ENCODE results near the gene RALGAPB. TPM values are rescaled to one million over a fixed set of nuclear protein-coding genes. Genes with fewer than 3 reads are reported as not detected.
A peak's percentile ranks its signal among the peaks of the same experiment; 100 is the strongest.

RALGAPB gene
- total RNA-seq, 1 experiment from 2014 or later: 30.4 TPM

GRCh38 chr20:38615283-38615682 is 142.6 kb downstream of the RALGAPB start:
- no peak for TF ChIP-seq EZH2phosphoT487 (IDR thresholded peaks at IDR 0.05; ENCODE audit: borderline replicate concordance, low read length)
- Histone ChIP-seq H3K4me1 (ENCODE audit: insufficient read depth, low read length) (peaks cover 23% of the 10 kb centered on the region), H3K9ac (ENCODE audit: low read length) (no peak overlapping the region), H4K20me1 (ENCODE audit: low read length) (no peaks in the 10 kb centered on the region), H3K4me3 (ENCODE audit: low read length) (no peak overlapping the region), H3K79me2 (ENCODE audit: low read length) (no peaks in the 10 kb centered on the region), H3K27me3 (ENCODE audit: low read length) (no peaks in the 10 kb centered on the region), H2AFZ (ENCODE audit: low read length) (no peak overlapping the region), H3K36me3 (ENCODE audit: low read depth, low read length) (no peaks in the 10 kb centered on the region), H3F3A (ENCODE audit: low read length, unreplicated experiment) (no peaks in the 10 kb centered on the region), H3K9me2 (replicated peaks; ENCODE audit: low read length) (no peaks in the 10 kb centered on the region), H3K27ac (ENCODE audit: low read length) (no peak overlapping the region), H3K4me2 (ENCODE audit: low read length) (no peak overlapping the region), H3K9me3 (ENCODE audit: low read length) (no peaks in the 10 kb centered on the region)
- ATAC-seq (no peak), DNase-seq (no peak)
- no TSS peak for BruUV-seq (replicated peaks)
- ChIA-PET POLR2A (ENCODE audit: unreplicated experiment) (no interaction called here), CTCF (no interaction called here)
- intact Hi-C loops (cut with micrococcal nuclease): no loop called here

GRCh38 chr20:38616457-38616856 is 143.8 kb downstream of the RALGAPB start:
- CTCF ChIA-PET: no interaction called here

GRCh38 chr20:38617011-38617829 is 144.6 kb downstream of the RALGAPB start:
- Histone ChIP-seq H3K4me1 (ENCODE audit: insufficient read depth, low read length) (peaks cover 18% of the 10 kb centered on the region), H2AFZ (ENCODE audit: low read length) (peak overlapping the region; percentile 68), H3K36me3 (ENCODE audit: low read depth, low read length) (no peaks in the 10 kb centered on the region), H4K20me1 (ENCODE audit: low read length) (no peaks in the 10 kb centered on the region), H3F3A (ENCODE audit: low read length, unreplicated experiment) (no peaks in the 10 kb centered on the region), H3K27ac (ENCODE audit: low read length) (peak overlapping the region; percentile 28; the same call in 1 of the 2 replicates), H3K4me3 (ENCODE audit: low read length) (no peak overlapping the region), H3K9me3 (ENCODE audit: low read length) (no peaks in the 10 kb centered on the region), H3K9ac (ENCODE audit: low read length) (no peak overlapping the region), H3K9me2 (replicated peaks; ENCODE audit: low read length) (no peaks in the 10 kb centered on the region), H3K4me2 (ENCODE audit: low read length) (peak overlapping the region; percentile 69), H3K79me2 (ENCODE audit: low read length) (no peaks in the 10 kb centered on the region), H3K27me3 (ENCODE audit: low read length) (no peaks in the 10 kb centered on the region)
- ChIA-PET POLR2A (ENCODE audit: unreplicated experiment) (interaction anchor here (0.6 kb wide), 1 partner anchor 13 kb away, joined by 4 read pairs; no protein-coding TSS in a partner anchor), CTCF (no interaction called here)
- BruUV-seq (replicated peaks): no TSS peak
- TF ChIP-seq EZH2 (IDR thresholded peaks at IDR 0.05; ENCODE audit: low read length, unreplicated experiment) (no peak), EZH2phosphoT487 (IDR thresholded peaks at IDR 0.05; ENCODE audit: borderline replicate concordance, low read length) (no peak), CTCF (conservative IDR thresholded peaks at IDR 0.05; ENCODE audit: low read depth, low read length) (no peak)
- peak; percentile 85 for DNase-seq
- ATAC-seq: peak; percentile 98
- intact Hi-C loops (cut with micrococcal nuclease): no loop called here

More at GRCh38 chr20:38616457-38616856, 143.8 kb downstream of the RALGAPB start:
- Histone ChIP-seq H3F3A (ENCODE audit: low read length, unreplicated experiment) (no peaks in the 10 kb centered on the region), H3K4me2 (ENCODE audit: low read length) (no peak overlapping the region), H4K20me1 (ENCODE audit: low read length) (no peaks in the 10 kb centered on the region), H3K27ac (ENCODE audit: low read length) (no peak overlapping the region), H3K79me2 (ENCODE audit: low read length) (no peaks in the 10 kb centered on the region), H3K4me3 (ENCODE audit: low read length) (no peak overlapping the region), H3K9me2 (replicated peaks; ENCODE audit: low read length) (no peaks in the 10 kb centered on the region), H3K27me3 (ENCODE audit: low read length) (no peaks in the 10 kb centered on the region), H3K9me3 (ENCODE audit: low read length) (no peaks in the 10 kb centered on the region), H3K9ac (ENCODE audit: low read length) (no peak overlapping the region), H2AFZ (ENCODE audit: low read length) (no peak overlapping the region), H3K4me1 (ENCODE audit: insufficient read depth, low read length) (peaks cover 18% of the 10 kb centered on the region), H3K36me3 (ENCODE audit: low read depth, low read length) (no peaks in the 10 kb centered on the region)
- DNase-seq: no peak
- intact Hi-C loops (cut with micrococcal nuclease): no loop called here
- POLR2A ChIA-PET (ENCODE audit: unreplicated experiment): no interaction called here
- no TSS peak for BruUV-seq (replicated peaks)
- ATAC-seq: no peak
- TF ChIP-seq CTCF (conservative IDR thresholded peaks at IDR 0.05; ENCODE audit: low read depth, low read length) (no peak), EZH2 (IDR thresholded peaks at IDR 0.05; ENCODE audit: low read length, unreplicated experiment) (no peak), EZH2phosphoT487 (IDR thresholded peaks at IDR 0.05; ENCODE audit: borderline replicate concordance, low read length) (no peak)
